ENCODE results near the gene NKX2-1. TPM values are rescaled to one million over a fixed set of nuclear protein-coding genes. Genes with fewer than 3 reads are reported as not detected.
A peak's percentile ranks its signal among the peaks of the same experiment; 100 is the strongest.

The NKX2-1 gene
- polyA plus RNA-seq, 2 donors = 0.04 TPM; not detected in 1

DNA sequence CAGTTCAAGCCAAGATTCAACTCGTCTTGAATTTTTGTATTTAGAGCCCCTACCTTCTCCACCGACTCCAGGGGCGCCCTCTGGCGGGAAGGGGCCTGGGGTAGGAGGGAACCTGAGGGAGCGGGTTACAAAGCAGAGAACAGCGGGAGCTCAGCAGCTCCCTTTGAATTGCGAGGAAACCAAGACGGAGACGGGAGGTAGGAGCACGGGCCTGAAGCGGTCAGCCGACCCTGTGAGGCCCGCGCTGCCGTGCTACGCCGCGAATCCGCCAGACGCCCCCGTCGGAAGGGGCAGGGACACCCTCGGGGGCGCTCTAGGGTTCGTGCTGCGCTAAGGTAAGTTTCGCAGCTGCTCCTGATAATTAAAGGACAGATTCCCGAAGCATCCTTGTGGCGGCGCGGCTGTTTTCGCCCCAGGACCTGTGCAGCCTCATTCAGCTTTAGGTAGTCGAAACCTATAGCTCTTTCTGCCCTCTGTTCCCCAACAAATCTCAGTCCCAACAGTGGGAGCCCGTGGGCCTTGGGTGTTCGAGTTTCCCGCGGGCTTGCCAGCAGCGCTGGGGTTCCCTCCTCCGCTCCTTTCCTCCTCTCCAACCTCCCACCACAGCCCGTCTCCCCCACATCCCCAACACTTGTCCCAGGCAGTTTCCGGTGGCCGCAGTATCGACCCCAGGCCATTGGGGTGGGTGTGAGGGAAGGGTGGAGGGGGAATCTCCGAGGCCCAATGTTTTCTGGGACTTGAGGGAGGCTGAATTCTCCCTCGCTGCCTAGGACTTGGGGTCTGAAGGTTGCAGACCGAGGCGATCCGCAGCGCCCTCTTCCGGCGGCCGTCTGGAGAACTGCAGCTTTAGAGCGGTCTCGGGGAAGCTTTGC lies 5.1 kb upstream of the NKX2-1 start:
- H3K4me1 ChIP-seq (ENCODE audit: control insufficient read depth in 2 of 2, insufficient read depth in 2 of 2, low read length in 1 of 2) = peaks cover 13 to 14% of the 10 kb centered on the region in 2 donors

DNA sequence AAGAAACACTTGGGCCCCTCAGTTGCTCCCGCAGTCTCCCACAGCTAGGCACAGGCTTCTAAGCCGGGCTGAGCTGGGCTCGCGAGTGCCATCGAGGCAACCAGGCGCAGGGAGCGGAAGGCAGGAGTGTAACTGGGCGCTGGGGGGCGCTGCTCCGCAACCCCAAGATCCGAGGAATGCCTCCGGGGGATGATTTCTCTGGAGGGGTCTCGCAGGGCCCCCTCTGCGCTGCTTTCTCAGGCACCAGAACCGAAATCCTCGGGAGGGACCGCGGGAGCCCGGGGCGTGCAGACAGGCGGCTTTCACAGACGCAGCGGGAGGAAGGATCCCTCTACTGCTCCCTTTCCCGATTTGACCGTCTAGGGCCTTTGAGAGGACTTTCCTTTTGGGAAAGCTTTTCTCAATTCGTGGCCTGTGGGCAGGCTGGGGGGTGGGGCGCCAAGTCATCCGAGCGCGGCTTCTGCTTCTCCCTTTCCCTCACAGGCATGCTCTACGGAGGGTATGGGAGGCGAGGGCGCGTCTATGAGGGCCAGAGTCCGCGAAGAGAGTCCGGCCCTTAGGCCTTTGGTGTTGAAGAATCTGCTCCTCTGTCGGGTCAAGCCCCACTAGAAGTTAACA lies 4.3 kb upstream of the NKX2-1 start:
- H3K27me3 ChIP-seq (ENCODE audit: control insufficient read depth in 1 of 2, insufficient read depth in 2 of 2, low read length in 2 of 2) = peaks cover 5 to 61% of the 10 kb centered on the region in 2 donors
- peaks cover 0 to 11% of the 10 kb centered on the region in 2 donors for H3K9me3 ChIP-seq (ENCODE audit: control insufficient read depth in 2 of 2, insufficient read depth in 1 of 2, low read depth in 1 of 2, low read length in 1 of 2)
- H3K36me3 ChIP-seq (ENCODE audit: control insufficient read depth in 2 of 2, insufficient read depth in 2 of 2, low read length in 1 of 2) = no peaks in the 10 kb centered on the region
- peaks cover 13 to 17% of the 10 kb centered on the region in 2 donors for H3K4me1 ChIP-seq (ENCODE audit: control insufficient read depth in 2 of 2, insufficient read depth in 2 of 2, low read length in 1 of 2)
- no peak overlapping the region for H3K4me3 ChIP-seq (ENCODE audit: low read depth in 1 of 2, low read length in 2 of 2)
- H3K27ac ChIP-seq (ENCODE audit: low read depth in 2 of 2, low read length in 1 of 2) = no peak overlapping the region
- 13 to 21% methylated on average over 38 of the region's 38 CpGs for WGBS, 2 donors

More for the DNA sequence above, 5.1 kb upstream of the NKX2-1 start:
- Histone ChIP-seq H3K4me3 (ENCODE audit: low read depth in 1 of 2, low read length in 2 of 2) (no peak overlapping the region), H3K36me3 (ENCODE audit: control insufficient read depth in 2 of 2, insufficient read depth in 2 of 2, low read length in 1 of 2) (no peaks in the 10 kb centered on the region), H3K27me3 (ENCODE audit: control insufficient read depth in 1 of 2, insufficient read depth in 2 of 2, low read length in 2 of 2) (peaks cover 5 to 54% of the 10 kb centered on the region in 2 donors), H3K9me3 (ENCODE audit: control insufficient read depth in 2 of 2, insufficient read depth in 1 of 2, low read depth in 1 of 2, low read length in 1 of 2) (peaks cover 0 to 11% of the 10 kb centered on the region in 2 donors), H3K27ac (ENCODE audit: low read depth in 2 of 2, low read length in 1 of 2) (no peak overlapping the region)
- WGBS, 2 donors = 5 to 6% methylated on average over 54 of the region's 54 CpGs

DNA sequence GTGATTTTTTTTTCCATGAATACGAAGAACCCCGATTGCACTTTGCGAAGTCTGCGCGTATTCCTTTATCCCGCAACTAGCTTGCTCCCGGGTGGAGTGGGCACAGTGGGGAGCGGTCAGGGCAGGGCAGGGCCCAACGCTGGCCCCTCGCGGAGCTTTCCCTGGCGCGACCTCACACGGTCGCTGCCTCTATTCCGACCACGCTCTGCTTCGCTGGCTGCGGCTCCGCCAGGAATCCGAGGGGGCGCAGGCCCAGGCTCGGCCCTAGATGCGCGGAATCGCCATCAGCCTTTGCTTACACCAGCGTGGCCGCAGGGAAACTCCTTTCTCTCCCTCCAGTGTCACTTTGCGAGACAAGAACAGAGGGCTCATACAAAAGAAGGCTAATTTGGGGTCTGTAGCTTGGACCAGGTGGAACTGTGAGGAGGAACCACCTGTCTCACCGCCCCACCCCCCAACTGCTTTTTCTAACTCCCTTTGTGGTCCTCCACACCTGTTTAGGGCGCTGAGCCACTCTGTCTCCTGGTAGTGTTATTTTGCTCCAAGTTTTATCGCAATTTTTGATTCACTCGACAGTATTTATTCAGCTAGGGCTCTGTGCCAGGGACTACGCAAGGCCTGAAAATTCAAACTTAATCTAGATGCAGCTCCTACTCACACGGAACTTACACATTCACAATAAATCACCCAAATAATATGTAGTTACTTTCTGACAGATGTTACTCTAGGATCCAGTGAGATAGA lies 3.1 kb upstream of the NKX2-1 start:
- 16 to 22% methylated on average over 35 of the region's 35 CpGs for WGBS, 2 donors
- Histone ChIP-seq H3K27me3 (ENCODE audit: control insufficient read depth in 1 of 2, insufficient read depth in 2 of 2, low read length in 2 of 2) (peaks cover 5 to 73% of the 10 kb centered on the region in 2 donors), H3K4me1 (ENCODE audit: control insufficient read depth in 2 of 2, insufficient read depth in 2 of 2, low read length in 1 of 2) (peaks cover 17 to 23% of the 10 kb centered on the region in 2 donors), H3K36me3 (ENCODE audit: control insufficient read depth in 2 of 2, insufficient read depth in 2 of 2, low read length in 1 of 2) (no peaks in the 10 kb centered on the region), H3K9me3 (ENCODE audit: control insufficient read depth in 2 of 2, insufficient read depth in 1 of 2, low read depth in 1 of 2, low read length in 1 of 2) (peaks cover 0 to 11% of the 10 kb centered on the region in 2 donors), H3K4me3 (ENCODE audit: low read depth in 1 of 2, low read length in 2 of 2) (no peak overlapping the region), H3K27ac (ENCODE audit: low read depth in 2 of 2, low read length in 1 of 2) (no peak overlapping the region)

DNA sequence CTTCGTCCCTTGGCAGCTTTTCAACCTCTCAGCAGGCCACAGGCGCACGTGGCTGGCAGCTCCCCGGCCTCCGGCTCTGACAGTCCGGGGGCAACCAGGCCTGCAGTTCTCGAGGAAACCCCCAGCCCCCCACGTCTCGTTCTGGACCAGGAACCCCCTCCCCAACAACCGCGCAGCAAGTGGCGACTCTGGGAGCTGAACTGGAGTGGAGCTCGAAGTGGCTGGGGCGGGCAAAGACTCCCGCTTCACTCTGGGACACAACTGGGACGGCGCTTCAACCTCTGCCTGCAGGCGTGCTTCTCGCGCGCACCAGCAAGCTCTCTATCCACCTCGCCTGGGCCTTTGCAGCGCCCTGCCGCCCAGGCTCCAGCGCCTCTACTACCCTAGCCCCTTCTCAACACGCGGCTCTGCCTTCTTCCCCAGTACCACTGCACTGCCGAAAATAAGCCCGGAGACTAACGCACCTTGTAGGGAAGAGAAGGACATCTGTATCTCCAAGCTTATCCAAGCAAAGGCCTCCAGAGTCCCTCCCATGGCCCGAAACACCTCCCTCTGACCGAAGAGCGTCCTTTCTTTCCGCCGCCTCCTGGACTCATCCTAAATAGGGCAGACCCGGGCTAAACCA lies 2.4 kb upstream of the NKX2-1 start:
- Histone ChIP-seq H3K27ac (ENCODE audit: low read depth in 2 of 2, low read length in 1 of 2) (no peak overlapping the region), H3K4me1 (ENCODE audit: control insufficient read depth in 2 of 2, insufficient read depth in 2 of 2, low read length in 1 of 2) (peaks cover 17 to 26% of the 10 kb centered on the region in 2 donors), H3K9me3 (ENCODE audit: control insufficient read depth in 2 of 2, insufficient read depth in 1 of 2, low read depth in 1 of 2, low read length in 1 of 2) (peaks cover 0 to 11% of the 10 kb centered on the region in 2 donors), H3K36me3 (ENCODE audit: control insufficient read depth in 2 of 2, insufficient read depth in 2 of 2, low read length in 1 of 2) (no peaks in the 10 kb centered on the region), H3K27me3 (ENCODE audit: control insufficient read depth in 1 of 2, insufficient read depth in 2 of 2, low read length in 2 of 2) (peaks cover 11 to 75% of the 10 kb centered on the region in 2 donors), H3K4me3 (ENCODE audit: low read depth in 1 of 2, low read length in 2 of 2) (no peak overlapping the region)
- WGBS, 2 donors = 8 to 14% methylated on average over 36 of the region's 36 CpGs

DNA sequence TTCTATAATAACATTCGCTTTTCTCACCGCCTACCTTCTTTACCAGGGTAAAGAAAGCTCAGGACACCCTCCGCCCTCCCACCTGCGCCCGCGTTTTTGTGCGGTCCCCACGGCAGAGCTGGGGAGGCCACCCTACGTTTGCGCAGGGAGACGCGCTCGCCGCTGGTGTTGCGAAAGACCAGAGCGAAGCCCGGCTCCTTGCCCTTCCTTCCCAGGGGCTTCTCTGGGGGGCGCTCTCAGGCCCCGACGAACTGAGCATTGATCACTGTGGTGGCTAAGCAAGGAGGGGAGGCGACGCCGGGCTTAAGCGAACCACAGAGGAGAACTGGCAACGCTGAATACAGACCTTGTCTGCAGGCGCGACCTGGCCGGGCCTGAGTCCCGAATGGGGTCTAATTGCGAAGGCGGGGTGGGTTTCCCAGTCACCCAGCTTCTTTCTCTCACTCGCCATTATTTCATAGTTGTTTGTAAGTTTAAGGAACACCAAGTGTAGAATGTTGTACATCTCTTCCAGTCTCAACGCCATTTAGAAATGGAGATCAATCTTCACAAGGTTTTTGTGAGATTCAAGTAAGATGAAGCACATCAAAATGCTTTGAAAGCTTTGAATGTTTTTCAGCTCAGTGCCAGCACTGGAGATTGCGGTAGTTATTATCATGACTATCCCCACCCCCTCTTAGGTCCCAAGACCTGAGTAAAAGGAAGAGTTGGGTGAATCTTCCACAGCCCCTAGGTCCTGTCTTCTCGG lies 1.7 kb upstream of the NKX2-1 start:
- Histone ChIP-seq H3K27me3 (ENCODE audit: control insufficient read depth in 1 of 2, insufficient read depth in 2 of 2, low read length in 2 of 2) (peaks cover 11 to 80% of the 10 kb centered on the region in 2 donors), H3K4me1 (ENCODE audit: control insufficient read depth in 2 of 2, insufficient read depth in 2 of 2, low read length in 1 of 2) (peaks cover 20 to 31% of the 10 kb centered on the region in 2 donors), H3K36me3 (ENCODE audit: control insufficient read depth in 2 of 2, insufficient read depth in 2 of 2, low read length in 1 of 2) (no peaks in the 10 kb centered on the region), H3K4me3 (ENCODE audit: low read depth in 1 of 2, low read length in 2 of 2) (peak overlapping the region in 1 of 2 donors; percentile 55), H3K9me3 (ENCODE audit: control insufficient read depth in 2 of 2, insufficient read depth in 1 of 2, low read depth in 1 of 2, low read length in 1 of 2) (peaks cover 0 to 11% of the 10 kb centered on the region in 2 donors), H3K27ac (ENCODE audit: low read depth in 2 of 2, low read length in 1 of 2) (no peak overlapping the region)
- WGBS, 2 donors = 10 to 17% methylated on average over 35 of the region's 35 CpGs

DNA sequence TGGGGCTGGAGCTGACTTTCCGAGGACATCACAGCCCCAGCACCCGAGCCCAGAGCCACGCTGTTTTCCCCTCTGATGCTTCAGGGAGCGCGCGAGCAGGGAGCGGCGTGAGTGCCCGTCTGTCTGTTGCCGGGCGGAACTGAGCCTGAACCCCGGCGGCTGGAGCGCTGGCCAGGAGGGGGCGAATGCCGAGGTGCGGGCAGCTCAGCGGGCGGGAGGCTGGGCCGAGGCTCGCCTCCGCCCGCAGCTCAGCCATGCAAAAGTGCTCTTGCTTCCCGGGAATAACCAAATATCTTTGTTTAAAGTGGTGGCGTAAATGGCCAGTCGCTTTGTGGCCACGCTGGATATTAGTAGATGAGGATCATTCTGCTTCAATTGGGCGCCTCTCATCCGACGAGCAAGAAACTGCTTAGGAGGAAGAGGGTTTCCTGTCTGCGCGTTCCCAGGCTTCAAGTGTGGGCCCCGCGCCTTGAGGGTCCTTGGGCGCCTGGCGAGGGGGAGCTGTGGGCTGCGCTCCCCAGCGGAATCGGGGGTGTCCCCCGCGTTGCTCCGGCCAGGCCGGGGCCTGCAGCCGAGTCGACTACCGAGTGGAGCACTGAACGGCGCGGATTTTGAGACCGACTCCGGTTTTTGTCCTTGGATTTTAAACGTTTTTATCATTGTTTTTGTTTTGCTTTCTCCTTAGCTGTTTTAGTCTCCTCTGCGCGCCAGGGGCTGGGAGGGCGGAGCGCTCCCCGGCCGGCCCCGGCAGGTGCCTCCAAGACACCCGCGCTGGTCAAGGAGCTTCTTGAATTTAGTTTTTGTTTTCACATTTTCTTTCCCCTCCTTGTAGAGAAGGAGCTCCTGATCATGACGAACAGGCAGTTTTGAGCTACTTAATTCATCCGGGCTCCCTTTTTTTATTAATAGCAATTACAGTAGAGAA lies 831 bp upstream of the NKX2-1 start:
- WGBS, 2 donors = 2 to 3% methylated on average over 61 to 63 of the region's 63 CpGs
- peaks cover 0 to 11% of the 10 kb centered on the region in 2 donors for H3K9me3 ChIP-seq (ENCODE audit: control insufficient read depth in 2 of 2, insufficient read depth in 1 of 2, low read depth in 1 of 2, low read length in 1 of 2)
- peaks cover 20 to 31% of the 10 kb centered on the region in 2 donors for H3K4me1 ChIP-seq (ENCODE audit: control insufficient read depth in 2 of 2, insufficient read depth in 2 of 2, low read length in 1 of 2)
- peaks cover 7 to 74% of the 10 kb centered on the region in 2 donors for H3K27me3 ChIP-seq (ENCODE audit: control insufficient read depth in 1 of 2, insufficient read depth in 2 of 2, low read length in 2 of 2)
- H3K36me3 ChIP-seq (ENCODE audit: control insufficient read depth in 2 of 2, insufficient read depth in 2 of 2, low read length in 1 of 2) = no peaks in the 10 kb centered on the region
- H3K27ac ChIP-seq (ENCODE audit: low read depth in 2 of 2, low read length in 1 of 2) = no peak overlapping the region
- peak overlapping the region; percentile 34 to 55 for H3K4me3 ChIP-seq (ENCODE audit: low read depth in 1 of 2, low read length in 2 of 2)

DNA sequence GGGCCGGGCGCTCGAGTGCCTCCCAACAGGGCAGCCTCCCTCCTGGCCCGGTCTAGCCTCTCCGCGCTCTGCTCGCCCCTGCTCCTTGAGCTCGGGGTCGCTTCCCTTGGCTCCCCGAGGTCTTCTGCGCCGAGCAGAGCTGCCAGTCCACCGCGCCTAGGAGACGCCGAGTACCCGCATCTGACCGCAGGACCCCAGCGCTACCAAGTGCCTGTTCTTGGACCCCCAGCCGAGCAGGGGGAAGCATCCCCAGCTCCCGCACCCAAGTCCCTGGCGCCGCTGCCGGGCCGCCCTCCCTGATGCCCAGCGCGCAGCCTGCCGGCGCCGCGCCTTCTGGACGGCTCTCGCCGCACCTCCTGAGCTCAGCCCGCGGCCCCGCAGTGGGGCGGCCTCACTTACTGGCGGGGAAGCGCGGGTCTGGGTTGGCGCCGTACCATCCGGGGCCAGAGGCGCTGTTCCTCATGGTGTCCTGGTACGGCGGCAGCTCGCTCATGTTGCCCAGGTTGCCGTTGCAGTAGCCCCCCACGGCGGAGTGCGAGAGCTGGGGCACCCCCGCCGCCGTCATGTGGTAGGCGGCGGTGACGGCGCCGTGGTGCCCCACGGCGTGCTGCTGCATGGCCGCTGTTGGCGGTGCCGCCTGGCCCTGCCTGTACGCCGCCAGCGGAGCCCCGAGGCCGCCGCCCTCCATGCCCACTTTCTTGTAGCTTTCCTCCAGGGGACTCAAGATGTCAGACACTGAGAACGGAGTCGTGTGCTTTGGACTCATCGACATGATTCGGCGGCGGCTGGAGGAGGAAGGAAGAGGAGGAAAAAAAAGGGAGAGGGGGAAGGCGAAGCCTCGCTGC lies 1.2 kb downstream of the NKX2-1 start:
- Histone ChIP-seq H3K4me1 (ENCODE audit: control insufficient read depth in 2 of 2, insufficient read depth in 2 of 2, low read length in 1 of 2) (peaks cover 16 to 31% of the 10 kb centered on the region in 2 donors), H3K27ac (ENCODE audit: low read depth in 2 of 2, low read length in 1 of 2) (no peak overlapping the region), H3K4me3 (ENCODE audit: low read depth in 1 of 2, low read length in 2 of 2) (peak overlapping the region; percentile 32 to 55), H3K27me3 (ENCODE audit: control insufficient read depth in 1 of 2, insufficient read depth in 2 of 2, low read length in 2 of 2) (peaks cover 12 to 70% of the 10 kb centered on the region in 2 donors), H3K9me3 (ENCODE audit: control insufficient read depth in 2 of 2, insufficient read depth in 1 of 2, low read depth in 1 of 2, low read length in 1 of 2) (peaks cover 0 to 13% of the 10 kb centered on the region in 2 donors), H3K36me3 (ENCODE audit: control insufficient read depth in 2 of 2, insufficient read depth in 2 of 2, low read length in 1 of 2) (no peaks in the 10 kb centered on the region)
- WGBS, 2 donors = 2 to 3% methylated on average over 79 of the region's 79 CpGs
